ENCODE data around the gene SLC17A3.

- TF ChIP-seq RFX5 (IDR thresholded peaks at IDR 0.05; ENCODE audit: low read depth, low read length) (no peak), SMC3 (conservative IDR thresholded peaks at IDR 0.05; ENCODE audit: insufficient read depth, low read depth, low read length) (no peak), ZNF280B (CRISPR knock-in tag; IDR thresholded peaks at IDR 0.05) (no peak), IRF2 (CRISPR knock-in tag; IDR thresholded peaks at IDR 0.05) (no peak), EGR1 (conservative IDR thresholded peaks at IDR 0.05) (no peak), POLR2AphosphoS5 (IDR thresholded peaks at IDR 0.05; ENCODE audit: control insufficient read depth, insufficient read depth, low read depth, low read length) (no peak), REST (IDR thresholded peaks at IDR 0.05; ENCODE audit: borderline replicate concordance) (no peak), REST (CRISPR knock-in tag; IDR thresholded peaks at IDR 0.05; ENCODE audit: low read depth) (no peak)
- TF ChIP-seq, protein P1, sequence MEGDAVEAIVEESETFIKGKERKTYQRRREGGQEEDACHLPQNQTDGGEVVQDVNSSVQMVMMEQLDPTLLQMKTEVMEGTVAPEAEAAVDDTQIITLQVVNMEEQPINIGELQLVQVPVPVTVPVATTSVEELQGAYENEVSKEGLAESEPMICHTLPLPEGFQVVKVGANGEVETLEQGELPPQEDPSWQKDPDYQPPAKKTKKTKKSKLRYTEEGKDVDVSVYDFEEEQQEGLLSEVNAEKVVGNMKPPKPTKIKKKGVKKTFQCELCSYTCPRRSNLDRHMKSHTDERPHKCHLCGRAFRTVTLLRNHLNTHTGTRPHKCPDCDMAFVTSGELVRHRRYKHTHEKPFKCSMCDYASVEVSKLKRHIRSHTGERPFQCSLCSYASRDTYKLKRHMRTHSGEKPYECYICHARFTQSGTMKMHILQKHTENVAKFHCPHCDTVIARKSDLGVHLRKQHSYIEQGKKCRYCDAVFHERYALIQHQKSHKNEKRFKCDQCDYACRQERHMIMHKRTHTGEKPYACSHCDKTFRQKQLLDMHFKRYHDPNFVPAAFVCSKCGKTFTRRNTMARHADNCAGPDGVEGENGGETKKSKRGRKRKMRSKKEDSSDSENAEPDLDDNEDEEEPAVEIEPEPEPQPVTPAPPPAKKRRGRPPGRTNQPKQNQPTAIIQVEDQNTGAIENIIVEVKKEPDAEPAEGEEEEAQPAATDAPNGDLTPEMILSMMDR (IDR thresholded peaks at IDR 0.05 in 2 of 3, conservative IDR thresholded peaks at IDR 0.05 in 1 of 3; ENCODE audit: insufficient read depth in 2 of 3, low read depth in 1 of 3, low read length in 3 of 3), result no peak
- TF ChIP-seq, protein P2, sequence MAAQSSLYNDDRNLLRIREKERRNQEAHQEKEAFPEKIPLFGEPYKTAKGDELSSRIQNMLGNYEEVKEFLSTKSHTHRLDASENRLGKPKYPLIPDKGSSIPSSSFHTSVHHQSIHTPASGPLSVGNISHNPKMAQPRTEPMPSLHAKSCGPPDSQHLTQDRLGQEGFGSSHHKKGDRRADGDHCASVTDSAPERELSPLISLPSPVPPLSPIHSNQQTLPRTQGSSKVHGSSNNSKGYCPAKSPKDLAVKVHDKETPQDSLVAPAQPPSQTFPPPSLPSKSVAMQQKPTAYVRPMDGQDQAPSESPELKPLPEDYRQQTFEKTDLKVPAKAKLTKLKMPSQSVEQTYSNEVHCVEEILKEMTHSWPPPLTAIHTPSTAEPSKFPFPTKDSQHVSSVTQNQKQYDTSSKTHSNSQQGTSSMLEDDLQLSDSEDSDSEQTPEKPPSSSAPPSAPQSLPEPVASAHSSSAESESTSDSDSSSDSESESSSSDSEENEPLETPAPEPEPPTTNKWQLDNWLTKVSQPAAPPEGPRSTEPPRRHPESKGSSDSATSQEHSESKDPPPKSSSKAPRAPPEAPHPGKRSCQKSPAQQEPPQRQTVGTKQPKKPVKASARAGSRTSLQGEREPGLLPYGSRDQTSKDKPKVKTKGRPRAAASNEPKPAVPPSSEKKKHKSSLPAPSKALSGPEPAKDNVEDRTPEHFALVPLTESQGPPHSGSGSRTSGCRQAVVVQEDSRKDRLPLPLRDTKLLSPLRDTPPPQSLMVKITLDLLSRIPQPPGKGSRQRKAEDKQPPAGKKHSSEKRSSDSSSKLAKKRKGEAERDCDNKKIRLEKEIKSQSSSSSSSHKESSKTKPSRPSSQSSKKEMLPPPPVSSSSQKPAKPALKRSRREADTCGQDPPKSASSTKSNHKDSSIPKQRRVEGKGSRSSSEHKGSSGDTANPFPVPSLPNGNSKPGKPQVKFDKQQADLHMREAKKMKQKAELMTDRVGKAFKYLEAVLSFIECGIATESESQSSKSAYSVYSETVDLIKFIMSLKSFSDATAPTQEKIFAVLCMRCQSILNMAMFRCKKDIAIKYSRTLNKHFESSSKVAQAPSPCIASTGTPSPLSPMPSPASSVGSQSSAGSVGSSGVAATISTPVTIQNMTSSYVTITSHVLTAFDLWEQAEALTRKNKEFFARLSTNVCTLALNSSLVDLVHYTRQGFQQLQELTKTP (IDR thresholded peaks at IDR 0.05; ENCODE audit: low read depth in 1 of 2, partially characterized antibody in 2 of 2), result no peak
Measured at GRCh38 chr6:25921525-25922203, 47.6 kb upstream of the SLC17A3 start.
